ENCODE results near the gene TXNDC11.

- no peak for TF ChIP-seq POLR2A (IDR thresholded peaks at IDR 0.05)
- TF ChIP-seq CTCF (IDR thresholded peaks at IDR 0.05), result no peak
These were observed 82.1 kb downstream of the TXNDC11 start for GRCh38 chr16:11660565-11660964.

Measured in vagina (tissue), 2 donors.